ENCODE results near the gene DYRK2. TPM values are rescaled to one million over a fixed set of nuclear protein-coding genes. Genes with fewer than 3 reads are reported as not detected.

DYRK2 gene
- total RNA-seq: 125 TPM

- Histone ChIP-seq H3K4me3 (ENCODE audit: low read length) (peak within 1 kb of the TSS; percentile 79), H3K4me1 (ENCODE audit: insufficient read depth, low read length) (peaks cover 34% of the 10 kb centered on the region), H3K9me3 (ENCODE audit: low read depth, low read length) (no peaks in the 10 kb centered on the region), H3K27me3 (ENCODE audit: insufficient read depth, low read length) (no peaks in the 10 kb centered on the region)
Observed at GRCh38 chr12:67648521-67649260, at the start of gene DYRK2. DYRK2 (plus strand) TSS chr12:67648745; CDS start chr12:67649134, 389 bp downstream.

- H3K4me1 ChIP-seq (ENCODE audit: insufficient read depth, low read length): no peaks in the 10 kb centered on the region
- H3K27me3 ChIP-seq (ENCODE audit: insufficient read depth, low read length): no peaks in the 10 kb centered on the region
- no peaks in the 10 kb centered on the region for H3K9me3 ChIP-seq (ENCODE audit: low read depth, low read length)
- no peak overlapping the region for H3K4me3 ChIP-seq (ENCODE audit: low read length)
Observed at GRCh38 chr12:67599691-67600090, 48.9 kb upstream of the DYRK2 start.

DNA sequence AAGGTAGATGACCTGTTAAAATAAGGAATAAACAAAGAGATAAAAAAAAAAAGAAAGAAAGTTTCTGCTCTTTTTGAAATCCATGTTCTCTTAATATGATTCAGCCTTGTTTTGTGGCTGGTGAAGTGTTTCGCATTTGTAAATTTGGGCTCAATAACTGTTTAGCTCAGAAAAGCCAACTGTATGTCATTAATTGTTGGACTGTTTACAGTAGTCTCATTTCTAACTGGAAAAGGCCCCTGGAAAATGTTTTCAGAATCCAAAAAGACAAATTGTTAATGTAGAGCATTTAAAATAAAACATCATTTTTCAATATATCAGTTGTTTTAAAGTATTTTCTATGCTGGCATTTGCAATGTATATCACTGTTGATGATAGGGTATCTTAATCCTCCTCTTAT is 47.4 kb upstream of the DYRK2 start:
- Histone ChIP-seq H3K27me3 (ENCODE audit: insufficient read depth, low read length) (no peaks in the 10 kb centered on the region), H3K9me3 (ENCODE audit: low read depth, low read length) (no peaks in the 10 kb centered on the region), H3K4me1 (ENCODE audit: insufficient read depth, low read length) (no peaks in the 10 kb centered on the region), H3K4me3 (ENCODE audit: low read length) (no peak overlapping the region)

DNA sequence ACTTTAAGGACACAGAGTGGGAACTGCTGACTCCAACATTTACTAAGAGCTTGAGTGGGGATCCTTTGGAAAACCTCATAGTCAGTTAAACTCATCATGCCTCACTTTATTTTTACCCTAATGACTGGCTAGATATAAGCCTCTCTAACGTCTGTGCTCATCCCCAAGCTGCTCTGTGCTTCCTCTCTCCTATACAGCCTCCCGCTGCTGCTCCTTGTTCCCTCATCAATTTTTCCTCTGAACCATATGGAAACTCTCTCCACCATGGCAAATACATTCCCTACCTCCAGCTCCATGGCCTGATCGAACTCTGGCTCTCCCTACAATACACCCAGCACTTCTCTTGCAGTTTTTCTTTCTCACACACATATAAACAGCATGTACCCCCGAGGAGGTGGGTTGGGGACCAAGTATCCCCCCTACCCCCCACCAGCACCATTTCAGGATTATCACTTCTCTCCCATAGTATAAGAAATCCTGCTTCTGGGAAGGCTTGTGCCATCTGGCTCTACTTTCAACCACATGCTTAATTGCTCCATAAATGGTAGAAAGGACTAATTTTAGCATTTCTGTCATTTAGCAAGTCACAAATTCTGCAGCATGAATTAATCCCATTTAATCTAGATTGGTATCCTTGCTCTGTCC is 39.2 kb upstream of the DYRK2 start:
- no peaks in the 10 kb centered on the region for H3K27me3 ChIP-seq (ENCODE audit: insufficient read depth, low read length)
- no peaks in the 10 kb centered on the region for H3K9me3 ChIP-seq (ENCODE audit: low read depth, low read length)
- H3K4me1 ChIP-seq (ENCODE audit: insufficient read depth, low read length): no peaks in the 10 kb centered on the region
- H3K4me3 ChIP-seq (ENCODE audit: low read length): no peak overlapping the region

DNA sequence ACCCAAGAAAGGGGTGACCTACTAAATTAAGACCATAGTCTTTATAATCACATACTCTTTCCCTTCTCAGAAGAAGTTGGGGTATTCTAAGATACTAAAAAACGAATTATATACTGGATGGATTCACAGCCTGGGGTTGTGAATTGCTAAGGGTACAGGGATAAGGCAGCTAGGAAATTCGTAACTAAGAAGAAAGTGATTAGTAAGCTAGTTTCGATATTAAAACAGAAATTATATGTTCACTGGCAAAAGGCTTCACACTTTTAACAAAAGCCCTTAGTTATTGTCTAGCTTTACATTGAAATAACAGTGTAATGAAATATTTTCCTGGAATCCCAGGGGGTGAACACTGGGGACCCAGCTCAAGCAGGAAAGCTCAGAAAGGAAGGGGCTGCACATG is 35.5 kb upstream of the DYRK2 start:
- no peaks in the 10 kb centered on the region for H3K9me3 ChIP-seq (ENCODE audit: low read depth, low read length)
- H3K27me3 ChIP-seq (ENCODE audit: insufficient read depth, low read length): peaks cover 2% of the 10 kb centered on the region
- H3K4me3 ChIP-seq (ENCODE audit: low read length): no peak overlapping the region
- H3K4me1 ChIP-seq (ENCODE audit: insufficient read depth, low read length): peaks cover under 1% of the 10 kb centered on the region

GRCh38 chr12:67617629-67618028 is 30.9 kb upstream of the DYRK2 start:
- Histone ChIP-seq H3K4me3 (ENCODE audit: low read length) (no peak overlapping the region), H3K9me3 (ENCODE audit: low read depth, low read length) (no peaks in the 10 kb centered on the region), H3K4me1 (ENCODE audit: insufficient read depth, low read length) (peaks cover 5% of the 10 kb centered on the region), H3K27me3 (ENCODE audit: insufficient read depth, low read length) (peaks cover 2% of the 10 kb centered on the region)

DNA sequence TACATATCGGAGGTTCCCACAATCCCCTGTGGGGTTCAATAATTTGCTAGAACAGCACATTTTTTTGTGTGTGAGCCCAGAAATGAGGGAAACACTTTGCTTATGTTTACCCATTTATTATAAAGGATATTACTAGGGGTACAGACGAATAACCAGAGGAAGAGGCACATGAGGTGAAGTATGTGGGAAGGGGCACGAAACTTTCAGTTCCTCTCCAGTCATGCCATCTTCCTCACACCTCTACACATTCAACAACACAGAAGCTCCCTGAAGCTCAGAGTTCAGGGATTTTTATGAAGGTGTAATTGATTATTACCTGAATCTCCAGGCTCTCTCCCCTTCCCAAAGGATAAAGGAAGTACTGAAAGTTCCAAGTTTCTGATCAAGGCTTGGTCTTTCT is 30.2 kb upstream of the DYRK2 start:
- H3K4me3 ChIP-seq (ENCODE audit: low read length): no peak overlapping the region
- H3K27me3 ChIP-seq (ENCODE audit: insufficient read depth, low read length): peaks cover 2% of the 10 kb centered on the region
- peaks cover 5% of the 10 kb centered on the region for H3K4me1 ChIP-seq (ENCODE audit: insufficient read depth, low read length)
- H3K9me3 ChIP-seq (ENCODE audit: low read depth, low read length): no peaks in the 10 kb centered on the region

DNA sequence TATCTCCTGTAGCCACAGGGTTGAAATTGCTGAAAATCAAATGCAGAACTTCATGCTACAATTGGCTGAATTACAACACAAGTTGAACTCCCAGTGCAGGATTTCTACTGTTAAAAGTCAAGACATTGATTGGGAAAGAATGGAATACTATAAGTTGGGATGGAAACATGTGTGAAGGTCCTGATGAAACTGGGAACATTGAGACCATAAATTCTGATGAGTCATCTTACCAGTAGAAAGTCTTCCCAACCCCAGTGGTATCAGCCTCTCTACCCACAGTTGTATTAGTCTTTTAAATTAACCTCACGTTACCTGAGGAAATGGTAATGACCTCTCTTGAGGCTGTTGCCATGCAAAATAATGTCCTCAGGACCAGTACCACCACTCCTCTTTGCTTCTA is 27.4 kb upstream of the DYRK2 start:
- no peaks in the 10 kb centered on the region for H3K27me3 ChIP-seq (ENCODE audit: insufficient read depth, low read length)
- H3K9me3 ChIP-seq (ENCODE audit: low read depth, low read length): no peaks in the 10 kb centered on the region
- H3K4me1 ChIP-seq (ENCODE audit: insufficient read depth, low read length): peaks cover 5% of the 10 kb centered on the region
- H3K4me3 ChIP-seq (ENCODE audit: low read length): no peak overlapping the region

DNA sequence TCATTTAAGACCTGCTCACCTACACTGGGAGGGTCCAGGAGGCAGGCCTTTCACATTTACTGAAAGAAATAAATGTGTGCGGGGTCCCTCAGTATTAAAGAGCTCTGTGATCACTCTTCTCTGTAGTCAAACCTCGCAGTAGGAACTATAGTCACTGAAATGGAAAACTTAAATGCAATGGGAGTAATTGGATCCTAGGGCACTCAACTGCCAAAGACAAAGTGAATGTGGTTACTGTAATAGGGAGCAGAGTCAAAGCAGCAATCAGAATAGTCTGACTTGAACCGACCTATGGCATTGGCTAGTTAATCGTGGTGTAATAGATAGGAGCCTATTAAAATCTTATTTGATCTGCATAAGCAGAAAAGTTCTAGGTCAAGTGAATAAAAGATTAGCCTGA is 26.6 kb upstream of the DYRK2 start:
- H3K9me3 ChIP-seq (ENCODE audit: low read depth, low read length): no peaks in the 10 kb centered on the region
- no peaks in the 10 kb centered on the region for H3K27me3 ChIP-seq (ENCODE audit: insufficient read depth, low read length)
- H3K4me1 ChIP-seq (ENCODE audit: insufficient read depth, low read length): peaks cover 5% of the 10 kb centered on the region
- no peak overlapping the region for H3K4me3 ChIP-seq (ENCODE audit: low read length)

DNA sequence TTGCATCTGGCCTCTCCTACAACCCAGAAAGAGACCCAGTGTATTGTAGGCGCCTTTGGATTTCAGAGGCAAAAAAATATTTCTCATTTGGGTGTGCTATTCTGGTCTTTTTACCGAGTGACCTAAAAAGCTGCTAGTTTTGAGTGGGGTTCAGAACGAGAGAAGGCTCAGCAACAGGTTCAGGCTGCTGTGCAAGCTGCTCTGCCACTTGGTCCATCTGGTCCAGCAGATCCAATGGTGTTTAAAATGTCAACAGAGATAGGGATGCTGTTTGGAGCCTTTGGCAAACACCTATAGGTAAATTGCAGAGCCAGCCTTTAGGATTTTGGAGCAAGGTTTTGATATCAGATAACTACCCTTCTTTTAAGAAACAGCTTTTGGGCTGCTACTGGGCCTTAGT is 25.3 kb upstream of the DYRK2 start:
- Histone ChIP-seq H3K4me1 (ENCODE audit: insufficient read depth, low read length) (peaks cover 3% of the 10 kb centered on the region), H3K4me3 (ENCODE audit: low read length) (no peak overlapping the region), H3K27me3 (ENCODE audit: insufficient read depth, low read length) (no peaks in the 10 kb centered on the region)

GRCh38 chr12:67624355-67624754 is 24.2 kb upstream of the DYRK2 start:
- H3K9me3 ChIP-seq (ENCODE audit: low read depth, low read length): no peaks in the 10 kb centered on the region
- no peaks in the 10 kb centered on the region for H3K27me3 ChIP-seq (ENCODE audit: insufficient read depth, low read length)
- H3K4me1 ChIP-seq (ENCODE audit: insufficient read depth, low read length): peaks cover 7% of the 10 kb centered on the region
- no peak overlapping the region for H3K4me3 ChIP-seq (ENCODE audit: low read length)

More for the DNA sequence above, 25.3 kb upstream of the DYRK2 start:
- H3K9me3 ChIP-seq (ENCODE audit: low read depth, low read length): no peaks in the 10 kb centered on the region

DNA sequence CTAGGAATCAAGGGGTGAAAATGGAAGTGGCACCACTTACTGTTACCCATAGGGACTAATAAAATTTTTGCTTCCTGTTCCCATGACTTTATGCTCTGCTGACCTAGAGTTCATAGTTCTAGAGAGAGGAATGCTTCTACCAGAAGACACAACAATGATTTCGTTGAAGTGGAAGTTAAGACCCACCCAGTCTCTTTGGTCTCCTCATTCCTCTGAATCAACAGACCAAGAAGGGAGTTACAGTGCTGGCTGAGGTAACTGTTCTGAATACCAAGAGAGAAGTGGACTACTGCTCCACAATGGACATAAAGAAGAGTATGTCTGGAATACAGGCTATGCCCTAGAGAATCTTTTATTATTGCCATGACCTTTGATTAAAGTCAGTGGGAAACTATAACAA is 23.5 kb upstream of the DYRK2 start:
- Histone ChIP-seq H3K4me1 (ENCODE audit: insufficient read depth, low read length) (peaks cover 14% of the 10 kb centered on the region), H3K4me3 (ENCODE audit: low read length) (no peak overlapping the region), H3K27me3 (ENCODE audit: insufficient read depth, low read length) (no peaks in the 10 kb centered on the region), H3K9me3 (ENCODE audit: low read depth, low read length) (no peaks in the 10 kb centered on the region)

DNA sequence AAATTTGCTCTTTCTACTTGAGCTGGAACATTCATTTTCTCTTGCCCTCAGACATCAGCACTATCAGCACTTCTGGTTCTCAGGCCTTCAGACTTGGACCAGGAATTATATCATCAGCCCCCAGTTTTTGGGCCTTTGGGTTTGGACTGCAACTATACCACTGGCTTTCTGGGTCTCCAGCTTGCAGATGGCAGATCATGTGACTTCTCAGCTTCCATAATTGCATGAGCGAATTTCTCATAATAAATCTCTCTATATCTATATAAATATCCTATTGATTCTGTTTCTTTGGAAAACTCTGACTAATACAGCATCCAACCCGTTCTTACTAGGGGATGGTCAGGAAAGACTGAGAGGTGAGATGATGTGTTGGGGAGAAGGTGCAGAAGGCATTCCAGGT is 22.4 kb upstream of the DYRK2 start:
- Histone ChIP-seq H3K9me3 (ENCODE audit: low read depth, low read length) (no peaks in the 10 kb centered on the region), H3K4me3 (ENCODE audit: low read length) (no peak overlapping the region), H3K27me3 (ENCODE audit: insufficient read depth, low read length) (no peaks in the 10 kb centered on the region), H3K4me1 (ENCODE audit: insufficient read depth, low read length) (peaks cover 24% of the 10 kb centered on the region)

- no peak overlapping the region for H3K4me3 ChIP-seq (ENCODE audit: low read length)
Observed at GRCh38 chr12:67630373-67631088, 18.0 kb upstream of the DYRK2 start.

DNA sequence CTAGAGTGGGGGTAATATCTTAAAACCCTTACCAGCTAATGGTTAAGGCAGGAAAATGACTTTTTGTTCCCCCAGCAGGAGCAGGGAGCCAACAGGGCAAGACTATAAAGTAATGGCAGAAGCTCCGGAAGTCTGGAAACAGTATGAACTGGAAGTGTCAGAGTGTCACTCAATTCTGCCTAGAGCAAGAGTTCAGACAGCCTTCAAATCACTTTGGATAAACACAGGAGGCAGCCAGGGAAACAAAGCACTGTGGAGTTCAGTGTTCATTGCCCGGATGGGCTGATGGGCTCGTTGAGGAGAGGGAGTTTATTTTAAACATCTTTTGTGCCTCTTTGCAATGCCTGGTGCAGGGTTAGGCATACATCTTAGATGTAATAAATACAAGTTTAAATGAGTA is 16.5 kb upstream of the DYRK2 start:
- Histone ChIP-seq H3K4me3 (ENCODE audit: low read length) (no peak overlapping the region), H3K27me3 (ENCODE audit: insufficient read depth, low read length) (no peaks in the 10 kb centered on the region), H3K9me3 (ENCODE audit: low read depth, low read length) (no peaks in the 10 kb centered on the region), H3K4me1 (ENCODE audit: insufficient read depth, low read length) (peaks cover 46% of the 10 kb centered on the region)

More at GRCh38 chr12:67630373-67631088, 18.0 kb upstream of the DYRK2 start:
- Histone ChIP-seq H3K4me1 (ENCODE audit: insufficient read depth, low read length) (peaks cover 46% of the 10 kb centered on the region), H3K9me3 (ENCODE audit: low read depth, low read length) (no peaks in the 10 kb centered on the region), H3K27me3 (ENCODE audit: insufficient read depth, low read length) (no peaks in the 10 kb centered on the region)
